ENCODE measurements around the gene CTTN.

DNA sequence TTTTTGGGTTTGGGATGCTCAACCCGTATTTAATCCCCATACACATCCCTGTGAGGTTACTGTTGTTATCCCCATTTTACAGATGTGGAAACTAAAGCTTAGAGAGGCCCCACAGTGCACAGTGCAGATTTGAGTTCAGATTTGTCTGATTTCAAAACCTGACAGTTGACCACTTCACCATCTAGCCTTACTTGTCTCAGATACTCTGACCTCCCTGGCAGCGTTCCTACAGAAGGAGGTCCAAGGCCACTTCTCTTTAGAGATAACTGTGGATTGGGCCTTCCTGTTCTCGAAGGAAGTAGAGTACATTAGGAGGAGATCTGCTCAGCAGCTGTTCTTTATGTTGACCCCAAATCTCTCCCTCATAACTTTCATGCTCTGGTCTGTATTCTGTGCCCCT lies 46.7 kb upstream of the CTTN start:
- TF ChIP-seq, protein P1, sequence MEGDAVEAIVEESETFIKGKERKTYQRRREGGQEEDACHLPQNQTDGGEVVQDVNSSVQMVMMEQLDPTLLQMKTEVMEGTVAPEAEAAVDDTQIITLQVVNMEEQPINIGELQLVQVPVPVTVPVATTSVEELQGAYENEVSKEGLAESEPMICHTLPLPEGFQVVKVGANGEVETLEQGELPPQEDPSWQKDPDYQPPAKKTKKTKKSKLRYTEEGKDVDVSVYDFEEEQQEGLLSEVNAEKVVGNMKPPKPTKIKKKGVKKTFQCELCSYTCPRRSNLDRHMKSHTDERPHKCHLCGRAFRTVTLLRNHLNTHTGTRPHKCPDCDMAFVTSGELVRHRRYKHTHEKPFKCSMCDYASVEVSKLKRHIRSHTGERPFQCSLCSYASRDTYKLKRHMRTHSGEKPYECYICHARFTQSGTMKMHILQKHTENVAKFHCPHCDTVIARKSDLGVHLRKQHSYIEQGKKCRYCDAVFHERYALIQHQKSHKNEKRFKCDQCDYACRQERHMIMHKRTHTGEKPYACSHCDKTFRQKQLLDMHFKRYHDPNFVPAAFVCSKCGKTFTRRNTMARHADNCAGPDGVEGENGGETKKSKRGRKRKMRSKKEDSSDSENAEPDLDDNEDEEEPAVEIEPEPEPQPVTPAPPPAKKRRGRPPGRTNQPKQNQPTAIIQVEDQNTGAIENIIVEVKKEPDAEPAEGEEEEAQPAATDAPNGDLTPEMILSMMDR (IDR thresholded peaks at IDR 0.05; ENCODE audit: control extremely low read depth in 1 of 3, insufficient read depth in 1 of 3, low read depth in 1 of 3, low read length in 3 of 3): no peak
- no peak for TF ChIP-seq TCF12 (IDR thresholded peaks at IDR 0.05; ENCODE audit: low read depth, low read length)
- TF ChIP-seq CEBPB (IDR thresholded peaks at IDR 0.05; ENCODE audit: low read depth, low read length): no peak
- no peak for TF ChIP-seq EZH2 (IDR thresholded peaks at IDR 0.05; ENCODE audit: low read depth, low read length, severe bottlenecking)
- TF ChIP-seq MAFK (IDR thresholded peaks at IDR 0.05; ENCODE audit: low read depth, low read length): no peak
- no peak for TF ChIP-seq KDM5A (IDR thresholded peaks at IDR 0.05; ENCODE audit: low read length)
- TF ChIP-seq TAF1 (IDR thresholded peaks at IDR 0.05; ENCODE audit: low read depth, low read length): no peak

Data from H1 (cell line).